CD4-positive, alpha-beta T cell treated with Interleukin-6 for 4 hours (primary cell): ENCODE data around the gene INPP5F.
"Not testable (repeated sequence)": the region's sequence is repeated elsewhere in the genome, so short reads cannot be mapped to it uniquely, and the experiment has no call there.

ENCODE experiments used
- DNase-seq: peaks from one replicate; pipeline ENCODE4 v3.0.0-alpha.2; 2020; ENCODE audit warnings: mixed read lengths

INPP5F gene

GRCh38 chr10:119778776-119779445, 53.1 kb downstream of the INPP5F start:
- no peak for DNase-seq

- DNase-seq: no peak
Observed at GRCh38 chr10:119780879-119781480, 55.1 kb downstream of the INPP5F start.

- DNase-seq: no peak
Observed at GRCh38 chr10:119781498-119781897, 55.6 kb downstream of the INPP5F start.

- DNase-seq: no peak
Observed at GRCh38 chr10:119782981-119783664, 57.3 kb downstream of the INPP5F start.

- no peak for DNase-seq
Observed at GRCh38 chr10:119783665-119784027, 57.8 kb downstream of the INPP5F start.

- DNase-seq: no peak
Observed at GRCh38 chr10:119784340-119785067, 58.7 kb downstream of the INPP5F start.

GRCh38 chr10:119786117-119786769, 60.4 kb downstream of the INPP5F start:
- DNase-seq: no peak

GRCh38 chr10:119795101-119795500, 69.3 kb downstream of the INPP5F start:
- not testable (repeated sequence) for DNase-seq

- DNase-seq: no peak
Observed at GRCh38 chr10:119796039-119796438, 70.2 kb downstream of the INPP5F start.

GRCh38 chr10:119801176-119801575, 75.3 kb downstream of the INPP5F start:
- no peak for DNase-seq

GRCh38 chr10:119801998-119802538, 76.2 kb downstream of the INPP5F start:
- DNase-seq: no peak

GRCh38 chr10:119803264-119803663, 77.4 kb downstream of the INPP5F start:
- DNase-seq: no peak

- no peak for DNase-seq
Observed at GRCh38 chr10:119805702-119806230, 79.9 kb downstream of the INPP5F start.

GRCh38 chr10:119806334-119807130, 80.7 kb downstream of the INPP5F start:
- DNase-seq: no peak

- DNase-seq: no peak
Observed at GRCh38 chr10:119807960-119808697, 82.3 kb downstream of the INPP5F start.

- no peak for DNase-seq
Observed at GRCh38 chr10:119811122-119811521, 85.3 kb downstream of the INPP5F start.

- DNase-seq: no peak
Observed at GRCh38 chr10:119812684-119813083, 86.8 kb downstream of the INPP5F start.

- DNase-seq: no peak
Observed at GRCh38 chr10:119815671-119816070, 89.8 kb downstream of the INPP5F start.

- DNase-seq: peak; percentile 26
Observed at GRCh38 chr10:119817991-119818888, 92.4 kb downstream of the INPP5F start.

- no peak for DNase-seq
Observed at GRCh38 chr10:119818889-119819270, 93.0 kb downstream of the INPP5F start.
